HG03064 (cell line): ENCODE results near the gene CA4.

Experiments
- ATAC-seq: cut with Tn5 transposase; IDR thresholded peaks from one replicate; pipeline ENCODE4 v1.9.1; 2021; ENCODE audit warnings: low read depth; ENCODE audit not compliant: unreplicated experiment

CA4 gene

DNA sequence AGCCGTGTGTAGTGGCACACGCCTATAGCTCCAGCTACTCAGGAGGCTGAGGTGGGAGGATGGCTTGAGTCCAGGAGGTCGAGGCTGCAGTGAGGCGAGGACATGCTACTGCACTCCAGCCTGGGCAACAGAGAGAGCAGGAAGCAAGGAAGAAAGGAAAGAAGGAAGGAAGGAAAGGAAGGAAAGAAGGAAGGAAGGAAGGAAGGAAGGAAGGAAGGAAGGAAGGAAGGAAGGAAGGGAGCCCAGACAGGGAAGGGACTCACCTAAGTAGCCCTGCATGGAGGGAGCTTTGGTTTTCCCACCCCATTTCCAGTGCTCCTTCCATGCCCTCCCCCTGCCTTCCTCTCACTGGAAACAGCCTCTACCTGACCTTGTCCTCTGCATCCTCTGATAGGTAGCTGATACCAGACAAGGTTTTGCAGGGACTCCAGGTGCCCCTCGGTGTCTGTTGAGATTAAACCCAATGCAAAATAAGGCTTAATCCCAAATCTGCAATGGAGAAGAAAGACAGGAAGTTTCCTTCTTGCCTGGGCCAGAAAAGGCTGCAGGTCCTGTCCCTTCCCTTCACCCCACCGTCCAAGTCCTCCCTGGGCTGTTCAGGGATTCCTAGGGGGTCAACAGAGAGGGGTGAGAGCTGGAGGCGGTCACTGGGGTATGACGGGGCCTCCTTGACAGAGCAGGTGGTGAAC lies 21.5 kb upstream of the CA4 start:
- no peak for ATAC-seq

DNA sequence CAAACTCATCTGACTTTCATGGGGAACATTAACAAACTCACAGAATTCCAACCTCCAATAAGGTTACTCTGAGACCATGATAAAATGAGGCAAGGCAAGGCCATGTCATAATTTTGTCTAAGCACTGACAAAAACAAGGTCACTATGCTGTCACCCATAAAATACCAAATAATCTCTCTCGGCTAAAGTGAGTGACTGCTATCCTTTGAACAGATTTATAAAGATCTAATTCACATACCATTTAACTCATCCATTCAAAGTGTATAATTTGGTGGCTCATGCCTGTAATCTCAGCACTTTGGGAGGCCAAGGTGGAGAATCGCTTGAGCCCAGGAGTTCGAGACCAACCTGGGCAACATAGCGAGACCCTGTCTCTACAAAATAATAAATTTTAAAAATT lies 20.6 kb upstream of the CA4 start:
- ATAC-seq: no peak

DNA sequence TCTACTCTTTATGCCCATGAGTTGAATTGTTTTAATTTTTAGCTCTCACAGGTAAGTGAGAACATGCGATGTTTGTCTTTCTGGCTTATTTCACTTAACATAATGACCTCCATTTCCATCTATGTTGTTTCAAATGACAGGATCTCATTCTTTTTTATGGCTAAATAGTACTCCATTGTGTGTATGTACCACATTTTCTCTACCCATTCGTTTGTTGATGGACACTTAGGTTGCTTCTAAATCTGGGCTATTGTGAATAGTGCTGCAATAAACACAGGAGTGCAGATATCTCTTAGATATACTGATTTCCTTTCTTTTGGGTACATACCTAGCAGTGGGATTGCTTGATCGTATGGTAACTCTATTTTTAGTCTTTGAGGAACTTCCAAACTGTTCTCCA lies 19.3 kb upstream of the CA4 start:
- ATAC-seq: no peak

DNA sequence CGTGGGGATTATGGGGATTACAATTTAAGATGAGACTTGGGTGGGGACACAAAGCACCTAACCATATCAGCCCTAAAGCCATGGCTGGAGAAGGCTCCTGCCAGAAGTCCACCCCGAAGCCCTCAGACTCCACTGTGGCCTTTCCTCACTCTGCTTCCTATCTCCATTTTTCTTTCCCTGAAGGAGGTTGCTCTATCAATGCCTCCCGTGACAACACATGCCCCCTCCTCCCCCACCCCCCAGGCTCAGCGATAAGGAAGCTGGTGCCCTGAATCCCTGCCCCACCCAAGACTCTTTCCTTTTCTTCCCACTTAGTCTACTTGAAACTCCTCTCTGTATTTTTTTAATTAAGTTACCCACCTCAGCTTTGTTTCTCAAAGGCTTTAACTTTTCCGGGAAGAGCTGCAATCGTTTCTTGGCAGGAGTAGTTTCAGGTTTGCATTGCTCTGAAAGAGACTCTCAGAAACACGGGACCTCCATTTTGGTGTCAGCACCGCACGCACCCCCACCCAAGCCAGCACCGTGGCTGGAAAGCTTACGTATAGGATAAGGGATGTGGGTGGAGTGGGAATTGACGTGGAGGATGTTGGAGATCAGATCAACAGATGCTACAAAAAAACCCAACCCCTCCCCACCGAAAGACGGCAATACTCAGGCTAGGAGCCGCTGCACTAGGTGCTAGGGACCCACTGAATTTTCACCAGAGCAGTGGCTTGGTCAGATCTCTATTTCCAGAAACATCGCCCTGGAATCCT lies 15.2 kb upstream of the CA4 start:
- ATAC-seq: no peak

DNA sequence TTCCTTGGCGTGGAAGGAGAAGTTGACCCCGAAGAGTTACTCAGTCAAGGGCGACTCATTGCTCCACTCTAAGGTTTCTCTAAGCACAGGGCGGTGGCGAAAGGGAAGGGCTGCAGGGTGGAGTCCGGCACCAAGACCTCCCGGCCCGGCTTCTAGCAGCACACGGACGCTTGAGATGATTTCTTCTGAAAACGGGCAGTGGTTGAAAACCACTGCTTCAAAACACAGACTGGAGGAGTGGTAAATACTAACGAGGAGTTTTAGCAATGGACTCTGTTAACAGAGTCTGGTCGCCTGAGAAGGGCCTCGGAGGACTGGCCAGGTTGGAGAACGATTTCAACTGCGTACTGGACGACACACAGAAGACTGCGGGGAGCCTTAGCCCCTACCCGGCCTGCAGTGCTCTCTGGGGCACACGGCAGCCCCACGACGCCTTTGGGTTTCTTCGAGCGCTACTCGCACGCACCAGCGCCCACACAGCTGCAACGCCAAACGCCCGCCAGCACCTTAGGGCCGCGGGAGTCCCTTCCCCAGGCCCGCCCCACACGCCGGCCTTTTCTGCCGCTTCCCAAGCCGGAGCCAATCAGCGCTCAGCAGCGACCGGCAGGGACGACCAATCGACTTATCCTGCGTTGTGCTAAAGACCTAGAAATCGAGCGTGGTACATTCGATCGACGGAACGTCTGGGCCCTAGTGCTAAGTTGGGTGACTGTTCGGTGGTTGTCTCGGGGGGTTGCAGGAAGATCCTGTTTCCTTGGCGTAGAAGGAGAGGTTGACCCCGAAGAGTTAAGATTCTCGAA lies 14.4 kb upstream of the CA4 start:
- ATAC-seq: peak; percentile 91

DNA sequence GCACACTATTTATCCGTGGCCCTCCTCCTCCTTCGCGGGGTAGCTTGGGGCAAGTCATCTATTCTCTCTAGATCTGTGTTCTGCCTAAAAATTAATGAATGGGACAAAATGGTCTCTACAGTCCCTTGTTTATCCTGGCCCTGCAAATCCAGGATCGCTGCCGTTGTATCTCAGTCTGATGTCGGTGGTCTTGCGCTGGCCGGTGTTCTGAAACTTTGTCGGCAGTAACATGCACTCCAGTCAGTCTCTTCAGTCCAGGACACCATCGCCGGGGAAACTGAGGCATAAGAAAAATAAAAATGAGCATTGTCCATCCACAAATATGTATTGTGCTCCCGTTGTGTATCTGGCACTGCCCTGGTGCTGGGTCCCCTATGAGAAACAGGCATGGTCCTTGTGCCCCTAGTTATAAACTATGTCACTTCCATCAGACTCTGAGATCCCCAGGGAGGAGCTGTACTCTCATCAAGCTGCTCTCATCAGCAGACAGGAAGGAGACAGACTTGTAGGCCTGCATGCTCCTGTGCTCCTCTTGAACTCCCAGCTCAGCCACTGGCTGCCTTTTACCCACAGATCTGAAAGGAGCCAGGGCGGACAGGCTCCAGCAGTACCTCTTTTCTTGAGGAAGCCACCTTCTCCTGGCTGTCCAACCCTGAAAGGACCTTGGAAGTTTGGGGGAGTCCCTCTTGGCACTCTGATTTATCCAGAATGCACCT lies 13.7 kb upstream of the CA4 start:
- no peak for ATAC-seq

DNA sequence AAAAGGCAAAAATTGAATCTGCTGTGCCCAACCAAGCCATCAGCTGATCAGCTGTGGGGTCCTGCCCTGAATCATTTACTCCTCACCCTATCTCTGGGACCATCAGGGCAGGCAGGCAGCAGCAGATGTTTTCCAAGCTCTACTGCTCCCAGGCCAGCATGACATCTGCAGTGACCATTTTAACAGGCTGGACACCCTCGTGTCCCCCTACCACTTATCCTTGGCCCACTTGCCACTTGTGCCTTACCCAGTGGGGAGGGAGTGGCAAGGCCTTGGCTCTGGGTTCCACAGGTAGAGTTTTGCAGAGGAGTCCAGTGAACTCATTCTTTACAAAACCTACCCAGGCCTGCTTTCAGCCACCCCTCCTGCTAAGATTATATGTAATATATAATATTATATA lies 12.0 kb upstream of the CA4 start:
- no peak for ATAC-seq

DNA sequence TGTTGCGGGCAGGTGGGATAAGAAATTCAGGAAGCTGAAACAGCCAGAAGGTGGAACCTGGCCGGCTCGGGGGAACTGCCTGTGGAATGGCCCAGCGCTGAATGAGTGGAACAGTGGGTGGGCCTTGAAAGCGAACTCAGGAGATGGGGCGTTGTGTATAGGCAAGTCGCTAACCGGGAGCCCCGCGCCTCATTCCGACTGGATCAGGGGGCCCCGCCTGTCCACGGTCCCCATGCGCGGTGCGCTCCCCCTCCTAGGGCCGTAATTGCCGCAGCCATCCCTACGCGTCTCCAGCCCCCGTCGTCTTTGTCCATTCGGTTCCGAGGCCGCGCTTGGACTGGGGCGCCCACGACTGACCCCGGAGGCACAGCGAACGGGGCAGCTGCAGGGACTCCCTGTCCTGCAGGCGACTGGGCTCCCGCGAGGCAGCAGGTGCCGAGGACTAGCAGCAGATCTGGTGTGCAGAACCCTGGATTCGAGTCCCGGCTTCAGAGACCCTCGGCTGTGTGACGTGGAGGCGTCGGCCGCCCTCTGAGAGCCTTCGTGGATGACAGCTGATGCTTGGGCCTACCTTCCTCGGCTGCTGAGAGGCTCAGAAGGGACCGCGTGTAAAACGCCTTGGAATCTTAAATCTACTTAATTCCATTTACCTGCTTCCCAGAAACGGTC lies 10.9 kb upstream of the CA4 start:
- ATAC-seq: no peak

DNA sequence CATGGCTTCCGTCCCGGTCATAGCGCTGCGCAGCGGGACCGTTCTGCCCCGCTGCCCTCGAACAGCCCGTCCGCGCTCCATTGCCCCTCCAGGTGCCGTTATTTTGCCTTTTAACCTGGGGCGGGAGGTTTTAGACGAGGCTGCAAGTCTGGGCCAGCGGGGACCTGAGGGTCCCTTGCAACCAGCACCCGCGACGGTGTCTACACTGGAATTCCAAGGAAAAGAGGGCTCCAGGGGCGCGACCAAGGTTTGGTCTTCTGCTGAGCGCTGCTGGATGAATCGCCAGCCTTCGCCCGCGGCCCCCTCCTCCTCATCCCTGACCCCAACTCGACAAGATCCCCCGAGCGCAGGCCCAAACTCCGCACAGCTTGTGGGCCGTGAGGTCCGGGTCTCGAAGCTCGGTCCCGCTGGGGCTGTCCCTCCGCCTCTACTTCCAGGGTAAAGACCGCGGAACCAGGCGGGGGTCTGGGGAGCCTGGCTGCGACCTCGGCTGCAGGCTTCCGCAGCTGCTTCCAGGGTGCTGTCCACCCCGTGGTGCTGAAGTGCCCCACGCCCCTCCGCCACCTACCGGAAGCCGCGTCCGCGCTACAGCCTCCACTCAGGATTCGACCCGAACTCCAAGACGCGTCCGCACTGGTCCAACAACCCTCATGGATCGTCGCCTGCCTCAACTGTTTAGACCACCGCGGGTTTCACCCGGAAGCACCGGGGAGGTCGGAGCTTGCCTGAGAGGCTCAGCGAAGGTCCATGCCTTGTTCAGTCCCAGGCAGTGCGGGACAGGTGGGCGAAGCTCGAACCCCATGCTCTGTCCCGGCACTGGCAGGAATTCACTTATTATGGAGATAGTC lies 10.1 kb upstream of the CA4 start:
- ATAC-seq: no peak

DNA sequence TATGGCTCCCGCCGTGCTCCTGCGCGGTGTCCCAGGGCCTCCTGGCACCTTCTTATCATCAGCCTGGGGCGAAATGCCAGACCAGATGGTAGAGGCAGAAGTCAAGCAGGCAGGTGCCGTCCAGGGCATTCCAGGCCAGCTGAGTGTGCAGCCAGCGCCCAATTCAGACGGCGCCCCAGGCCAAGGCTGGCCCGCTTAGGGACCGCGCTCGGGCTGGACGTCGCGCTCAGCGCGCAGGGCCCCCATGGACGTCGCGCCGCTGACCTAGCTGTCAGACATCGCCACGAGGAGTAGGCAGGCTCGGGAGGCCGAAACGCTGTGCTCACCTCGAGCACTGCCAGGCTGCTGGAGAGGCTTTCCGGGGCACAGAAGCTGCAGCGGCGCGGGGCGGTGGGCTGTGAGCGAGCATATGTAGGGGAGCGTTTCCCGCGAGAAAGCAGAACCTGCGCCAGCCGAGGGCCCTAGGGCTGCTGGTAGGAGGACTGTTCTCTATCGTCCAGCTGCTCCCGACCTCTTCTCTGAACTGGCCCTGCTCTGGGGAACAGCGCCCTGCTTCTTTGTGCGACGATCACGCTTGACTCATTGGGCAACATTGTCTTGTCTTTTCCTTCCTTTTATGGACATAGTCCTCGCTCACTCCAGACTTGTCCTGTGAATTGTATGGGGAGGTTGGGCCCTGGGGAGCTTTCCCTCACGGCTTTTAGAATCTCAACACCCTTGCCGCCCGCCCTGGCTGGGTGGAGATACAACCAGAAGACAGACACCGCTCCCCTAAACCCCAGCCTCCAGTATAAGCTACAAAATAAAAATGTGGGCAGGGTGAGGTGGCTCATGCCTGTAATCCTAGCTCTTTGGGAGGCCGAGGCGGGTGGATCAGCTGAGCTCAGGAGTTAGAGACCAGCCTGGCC lies 8.4 kb upstream of the CA4 start:
- ATAC-seq: no peak

DNA sequence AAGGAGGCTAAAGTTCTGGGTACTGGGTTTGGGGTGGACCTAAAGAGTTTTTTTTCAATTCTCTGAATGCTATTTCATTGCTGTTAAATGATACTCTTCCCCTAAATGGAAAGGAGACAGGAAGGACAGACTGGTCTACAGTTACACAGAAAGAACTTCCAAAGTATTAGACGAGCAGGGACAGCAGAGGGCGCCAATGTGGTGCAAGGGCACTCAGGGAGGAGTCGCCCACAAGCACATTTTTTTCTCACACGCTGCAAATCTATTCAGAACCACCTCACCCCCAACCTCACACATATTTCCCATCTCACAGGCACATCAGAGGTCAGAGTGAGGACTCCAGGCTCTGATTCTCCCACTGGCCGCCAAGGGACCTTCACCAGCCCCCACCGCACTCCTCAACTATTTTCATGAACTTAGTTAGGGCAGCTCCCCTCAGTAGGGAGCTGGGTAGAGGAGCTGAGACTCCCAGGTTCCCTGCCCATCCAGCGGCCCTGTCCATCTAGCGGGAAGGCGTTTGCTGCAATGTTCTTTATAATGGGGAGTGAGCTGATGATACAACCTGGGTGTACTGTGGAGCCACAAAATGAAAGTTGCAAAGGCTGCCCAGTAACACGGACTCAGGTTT lies 6.8 kb upstream of the CA4 start:
- no peak for ATAC-seq

DNA sequence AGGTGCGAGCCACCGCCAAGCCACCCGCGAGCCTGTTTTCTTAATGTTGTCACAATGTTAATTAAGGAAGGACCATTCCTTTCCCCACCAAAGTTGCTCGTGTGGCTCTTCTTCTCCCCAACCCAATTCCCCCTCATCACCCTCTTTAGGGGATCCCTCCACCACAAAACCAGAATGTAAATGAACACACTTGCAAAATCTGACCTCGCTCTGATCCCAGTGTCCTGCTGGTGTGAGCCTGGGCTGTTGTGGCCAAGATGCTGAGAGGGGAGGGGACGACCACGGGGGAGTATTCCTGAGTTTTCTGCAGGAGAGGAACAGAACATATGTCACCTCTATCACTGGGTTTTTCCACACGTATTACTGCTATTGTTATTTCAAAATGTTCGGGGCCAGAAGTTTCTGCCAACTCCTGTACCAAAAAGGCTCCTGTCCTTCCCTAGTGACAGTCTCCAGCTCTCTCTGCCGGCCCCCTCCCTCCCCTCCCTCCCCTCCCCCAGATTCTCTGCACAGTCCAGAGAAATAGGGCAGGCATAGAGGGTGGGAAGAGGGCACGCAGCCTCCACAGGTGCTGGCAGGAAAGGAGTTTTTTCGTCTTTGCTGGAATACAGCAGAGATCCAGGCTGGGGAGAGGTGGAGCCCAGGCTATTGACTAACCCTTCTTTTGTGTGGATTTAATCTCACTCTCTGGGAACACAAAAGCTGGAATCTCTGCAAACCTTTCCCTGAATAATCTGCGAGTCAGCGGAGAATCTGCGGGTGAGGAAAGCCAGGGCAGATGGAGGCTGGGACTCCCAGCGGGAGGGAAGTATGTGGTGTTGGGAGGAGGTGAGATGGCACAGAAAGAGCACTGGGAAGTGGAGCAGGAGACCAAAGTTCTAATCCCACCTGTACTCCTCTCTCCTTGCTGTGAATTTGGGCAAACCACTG lies 4.5 kb upstream of the CA4 start:
- ATAC-seq: no peak

DNA sequence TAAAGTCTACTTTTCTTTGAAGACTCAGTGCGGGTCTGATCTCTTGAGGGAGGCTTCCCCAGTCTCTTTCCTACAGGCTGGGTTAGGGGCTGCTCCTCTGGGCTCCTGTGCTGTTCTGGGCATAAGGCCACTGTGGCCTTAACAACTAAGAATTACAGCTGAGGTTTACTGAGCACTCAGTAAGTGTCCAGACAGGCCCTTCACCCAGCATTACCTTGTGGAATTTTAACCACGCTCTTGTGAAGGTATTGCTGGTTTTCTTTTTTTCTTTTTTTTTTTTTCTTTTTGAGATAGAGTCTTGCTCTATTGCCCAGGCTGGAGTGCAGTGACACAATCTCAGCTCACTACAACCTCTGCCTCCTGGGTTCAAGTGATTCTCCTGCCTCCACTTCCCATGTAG lies 3.6 kb upstream of the CA4 start:
- ATAC-seq: no peak

DNA sequence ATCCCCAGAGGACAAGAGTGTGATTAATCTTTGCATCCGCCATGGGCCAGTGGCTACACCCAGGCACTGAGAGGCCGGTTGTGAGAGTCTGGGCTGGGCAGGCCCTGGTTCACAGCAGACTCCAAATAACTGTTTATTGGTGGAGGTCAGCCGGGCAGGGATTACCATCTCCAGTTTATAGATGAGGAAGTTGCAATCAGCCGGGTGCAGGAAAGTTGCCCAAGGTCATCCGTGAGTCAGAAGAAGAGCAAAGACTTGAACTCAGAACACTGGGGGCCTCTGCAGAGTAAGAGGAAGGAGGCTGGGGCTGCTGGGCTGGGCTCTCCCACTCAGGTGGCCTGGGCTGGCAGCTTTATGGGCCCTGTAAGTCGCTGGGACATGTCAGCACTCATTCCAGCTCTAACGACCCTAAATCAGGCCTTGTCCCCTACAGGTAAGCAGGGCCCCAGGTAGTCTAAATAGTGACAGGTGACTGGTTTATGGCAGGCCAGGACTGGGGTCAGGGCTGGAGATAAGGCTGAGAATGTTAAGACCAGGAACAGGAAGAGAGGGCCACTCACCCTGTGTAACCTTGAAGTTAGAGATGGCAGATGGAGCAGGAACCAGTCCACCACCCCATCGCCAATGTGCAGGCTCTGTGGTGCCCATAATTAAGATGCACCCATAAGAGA lies 2.1 kb upstream of the CA4 start:
- no peak for ATAC-seq

DNA sequence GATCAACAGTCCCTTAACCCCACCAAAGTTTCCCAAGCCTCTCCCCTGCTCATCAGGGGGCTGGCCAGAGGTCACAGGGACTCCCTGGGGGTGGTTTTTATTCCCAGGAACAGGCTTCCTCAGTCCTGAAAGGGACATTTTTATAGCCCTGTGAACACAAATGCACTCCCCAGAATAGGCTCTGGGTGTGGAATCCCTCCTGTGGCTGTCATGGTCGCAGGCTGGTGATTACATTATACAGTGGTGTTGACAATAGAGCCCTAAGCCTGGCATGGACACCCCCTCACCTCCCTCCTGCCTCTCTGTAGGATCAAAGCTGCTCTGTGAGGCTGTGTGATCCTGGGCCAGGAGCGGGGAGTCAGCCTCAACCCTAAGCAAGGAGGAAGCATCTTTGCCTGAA lies 1.4 kb upstream of the CA4 start:
- ATAC-seq: no peak

DNA sequence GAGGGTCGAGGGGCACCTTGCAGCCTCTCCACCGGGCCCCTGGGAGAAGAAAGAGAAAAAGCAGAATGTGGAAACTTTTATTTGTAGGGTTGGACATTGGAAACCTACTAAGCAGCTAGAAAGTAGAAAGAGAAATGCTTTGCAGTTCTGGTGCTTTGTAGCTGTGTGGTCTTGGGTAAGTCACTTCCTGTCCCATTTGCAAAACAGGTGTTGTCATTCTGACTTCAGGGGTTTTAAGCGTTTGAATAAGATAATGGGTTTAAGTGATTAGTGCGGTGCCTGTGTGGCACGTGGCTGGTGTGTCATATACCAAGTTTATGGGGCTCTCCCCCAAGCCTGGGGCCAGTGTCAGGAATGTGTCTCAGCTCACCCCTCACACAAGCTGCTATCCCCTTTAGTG lies 1.6 kb downstream of the CA4 start:
- ATAC-seq: no peak
